Central memory CD8-positive, alpha-beta T cell (primary cell): Measurements from ENCODE around the gene TRDN.

Experiments
- ATAC-seq: fragments of 150-1000 bp; cut with Tn5 transposase; replicated peaks from 2 replicates; pipeline ENCODE4 v1.10.0; 2022; ENCODE audit warnings: mild to moderate bottlenecking, moderate FRiP score, moderate number of reproducible peaks; ENCODE audit not compliant: poor library complexity, severe bottlenecking; ENCODE audit errors: extremely low read depth
- DNase-seq, 2 donors: peaks; one replicate each; pipeline ENCODE4 v3.0.0; 2021; ENCODE audit warnings: low spot score in 2 of 2
- H3K27ac Mint-ChIP-seq: one replicate; pipeline ENCODE4 v1.8.0; 2022; ENCODE audit warnings: low read depth, mild to moderate bottlenecking, moderate library complexity, mixed read lengths
- H3K27me3 Mint-ChIP-seq: one replicate; pipeline ENCODE4 v1.8.0; 2022; ENCODE audit warnings: mixed read lengths
- H3K36me3 Mint-ChIP-seq: one replicate; pipeline ENCODE4 v1.8.0; 2022; ENCODE audit warnings: mild to moderate bottlenecking, moderate library complexity, mixed read lengths; ENCODE audit not compliant: insufficient read depth
- H3K4me1 Mint-ChIP-seq: one replicate; pipeline ENCODE4 v1.8.0; 2022; ENCODE audit warnings: mixed read lengths
- H3K4me3 Mint-ChIP-seq: one replicate; pipeline ENCODE4 v1.8.0; 2022; ENCODE audit warnings: mild to moderate bottlenecking, moderate library complexity, mixed read lengths
- H3K9me3 Mint-ChIP-seq: one replicate; pipeline ENCODE4 v1.8.0; 2022; ENCODE audit warnings: mixed read lengths

The TRDN gene

DNA sequence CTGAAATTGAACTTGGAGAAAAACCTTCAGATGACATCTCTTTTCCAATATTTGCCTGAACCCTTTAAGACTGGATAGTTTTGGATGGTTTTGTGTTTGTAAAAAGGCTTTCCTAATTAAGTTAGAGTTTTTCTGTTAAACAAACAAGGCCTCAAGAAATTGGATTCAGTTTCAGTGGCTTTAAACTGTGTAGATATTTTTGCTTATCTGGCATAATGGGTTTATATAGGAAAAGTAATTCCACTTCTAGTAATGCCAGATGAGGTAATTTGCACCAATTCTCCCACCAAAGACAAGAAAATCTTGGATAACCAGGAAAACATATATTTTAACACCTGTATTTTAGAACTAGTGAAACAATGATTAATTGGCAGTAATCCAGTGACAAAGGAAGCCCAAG is 12.0 kb upstream of the TRDN start:
- no peak overlapping the region for H3K27ac Mint-ChIP-seq
- DNase-seq (no peak), ATAC-seq (no peak)
- no peak overlapping the region for H3K4me3 Mint-ChIP-seq
- H3K9me3 Mint-ChIP-seq: peaks cover 6% of the 10 kb centered on the region
- no peaks in the 10 kb centered on the region for H3K27me3 Mint-ChIP-seq
- H3K4me1 Mint-ChIP-seq: no peaks in the 10 kb centered on the region
- no peaks in the 10 kb centered on the region for H3K36me3 Mint-ChIP-seq

DNA sequence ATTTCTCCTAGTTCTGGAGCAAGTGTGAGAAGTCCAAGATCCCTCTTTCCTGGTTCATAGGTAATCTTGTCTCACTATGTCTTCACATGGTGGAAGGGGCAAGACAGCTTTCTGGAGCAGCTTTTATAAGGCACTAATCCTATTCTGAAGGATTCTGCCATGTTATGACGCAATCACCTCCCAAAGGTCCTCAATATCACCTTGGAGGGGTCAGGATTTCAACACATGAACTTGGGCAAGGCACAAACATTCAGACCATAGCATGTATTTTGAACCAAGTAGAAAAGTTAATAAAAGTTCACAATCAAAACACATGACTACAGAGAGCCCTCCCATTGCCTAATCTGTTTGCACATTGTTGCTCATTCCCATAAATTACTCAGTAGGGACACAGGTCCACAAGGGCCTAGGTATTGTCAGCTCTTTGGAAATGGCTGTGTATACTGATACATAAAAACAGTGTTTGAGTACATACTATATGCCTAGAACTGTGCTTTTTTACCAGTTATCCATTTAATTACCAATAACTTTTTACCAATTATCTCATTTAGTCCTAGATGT is 11.3 kb upstream of the TRDN start:
- Mint-ChIP-seq H3K36me3 (no peaks in the 10 kb centered on the region), H3K4me1 (no peaks in the 10 kb centered on the region), H3K27me3 (no peaks in the 10 kb centered on the region), H3K27ac (no peak overlapping the region), H3K4me3 (no peak overlapping the region), H3K9me3 (peaks cover 6% of the 10 kb centered on the region)
- DNase-seq: no peak
- no peak for ATAC-seq

DNA sequence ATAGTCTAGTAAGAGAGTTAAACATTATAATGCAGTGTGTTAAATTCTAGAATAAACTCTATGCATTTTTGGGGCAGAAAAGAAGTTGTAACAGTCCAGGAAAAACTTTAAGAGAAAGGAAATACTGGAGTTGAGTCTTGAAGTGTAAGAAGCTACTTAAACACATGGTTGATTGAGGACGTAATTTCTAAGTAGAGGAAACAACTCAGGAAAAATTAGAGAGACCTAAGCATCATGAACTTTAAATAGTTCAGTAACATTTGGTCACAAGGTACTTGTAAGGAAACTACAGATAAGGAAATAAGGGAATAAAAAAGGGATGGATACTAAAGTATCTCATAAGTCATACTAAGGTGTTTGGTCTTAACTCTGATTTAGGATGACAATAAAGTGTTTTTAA is 4.7 kb upstream of the TRDN start:
- H3K27me3 Mint-ChIP-seq: no peaks in the 10 kb centered on the region
- no peak for ATAC-seq
- H3K9me3 Mint-ChIP-seq: peaks cover 6% of the 10 kb centered on the region
- H3K4me1 Mint-ChIP-seq: no peaks in the 10 kb centered on the region
- no peak for DNase-seq
- H3K4me3 Mint-ChIP-seq: no peak overlapping the region
- no peaks in the 10 kb centered on the region for H3K36me3 Mint-ChIP-seq
- no peak overlapping the region for H3K27ac Mint-ChIP-seq

DNA sequence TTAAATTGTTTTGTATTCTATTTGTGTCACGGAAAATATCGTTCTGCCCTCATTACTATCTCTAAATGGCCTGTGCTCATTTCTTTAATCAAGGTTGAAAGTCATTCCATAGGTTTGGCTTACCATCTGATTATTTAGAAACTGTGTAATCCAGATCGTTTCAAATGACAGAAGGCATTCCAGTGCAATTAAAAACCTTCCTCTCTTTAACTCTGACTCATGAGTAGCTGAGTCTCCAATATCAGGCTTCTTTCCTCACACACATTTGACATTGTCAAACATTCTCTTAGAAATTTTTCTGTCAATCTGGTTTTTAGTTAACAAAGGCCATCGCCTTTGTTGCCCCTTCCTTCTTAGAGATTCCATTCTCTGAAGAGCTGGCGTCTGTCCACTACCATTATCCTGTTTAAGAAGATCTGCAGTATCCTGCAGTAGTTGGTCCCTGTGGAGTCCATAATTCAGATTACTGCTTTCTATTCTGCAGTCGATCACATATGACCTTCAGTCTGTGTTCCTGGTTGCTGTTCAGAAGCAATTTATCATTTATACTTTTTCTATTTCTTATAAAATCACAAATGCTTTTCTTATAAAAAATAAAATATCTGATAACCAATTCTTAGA is 3.9 kb upstream of the TRDN start:
- Mint-ChIP-seq H3K27ac (no peak overlapping the region), H3K4me3 (no peak overlapping the region), H3K4me1 (no peaks in the 10 kb centered on the region), H3K27me3 (no peaks in the 10 kb centered on the region), H3K9me3 (peaks cover 6% of the 10 kb centered on the region), H3K36me3 (no peaks in the 10 kb centered on the region)
- DNase-seq: no peak
- ATAC-seq: no peak

DNA sequence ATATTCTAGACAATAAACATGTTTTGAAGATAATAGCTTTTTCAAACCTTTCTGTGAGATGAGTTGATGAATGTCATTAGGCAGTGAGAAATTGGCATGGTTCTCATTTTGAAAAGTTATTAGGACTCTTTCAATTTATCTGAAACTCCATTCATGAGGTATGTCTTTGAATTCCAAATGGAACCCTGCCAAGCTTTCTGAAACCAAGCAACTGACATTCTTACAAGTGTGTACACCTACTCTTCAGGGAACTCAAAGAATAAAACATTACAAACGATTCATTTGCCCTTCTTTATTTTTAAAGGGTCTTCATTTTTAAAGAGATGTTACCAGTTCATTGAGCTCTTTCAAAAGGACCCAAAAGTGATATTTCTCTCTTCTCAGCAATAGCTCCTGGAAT is 2.1 kb upstream of the TRDN start:
- ATAC-seq (no peak), DNase-seq (no peak)
- Mint-ChIP-seq H3K9me3 (peaks cover 9% of the 10 kb centered on the region), H3K4me3 (no peak overlapping the region), H3K27me3 (no peaks in the 10 kb centered on the region), H3K36me3 (no peaks in the 10 kb centered on the region), H3K27ac (no peak overlapping the region), H3K4me1 (no peaks in the 10 kb centered on the region)

DNA sequence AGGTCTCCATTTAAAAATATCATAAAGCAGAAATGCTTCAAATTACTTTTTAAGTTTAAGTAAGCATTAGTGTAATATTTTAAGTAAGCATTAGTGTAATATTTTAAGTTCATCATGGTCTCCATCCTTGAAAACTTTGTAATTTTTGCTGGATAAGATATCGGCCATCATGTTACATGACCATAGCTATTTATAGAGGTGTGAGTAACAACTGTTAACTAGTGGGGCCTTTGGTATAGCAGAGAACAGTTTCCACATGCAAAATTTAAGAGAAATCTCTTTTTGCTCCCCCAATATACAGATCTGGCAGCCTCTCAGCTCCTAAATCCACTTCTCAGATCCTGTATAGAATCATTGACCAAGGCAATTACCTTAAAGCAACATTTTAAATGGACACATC is 468 bp downstream of the TRDN start:
- ATAC-seq: no peak
- H3K27me3 Mint-ChIP-seq: no peaks in the 10 kb centered on the region
- peaks cover 12% of the 10 kb centered on the region for H3K9me3 Mint-ChIP-seq

DNA sequence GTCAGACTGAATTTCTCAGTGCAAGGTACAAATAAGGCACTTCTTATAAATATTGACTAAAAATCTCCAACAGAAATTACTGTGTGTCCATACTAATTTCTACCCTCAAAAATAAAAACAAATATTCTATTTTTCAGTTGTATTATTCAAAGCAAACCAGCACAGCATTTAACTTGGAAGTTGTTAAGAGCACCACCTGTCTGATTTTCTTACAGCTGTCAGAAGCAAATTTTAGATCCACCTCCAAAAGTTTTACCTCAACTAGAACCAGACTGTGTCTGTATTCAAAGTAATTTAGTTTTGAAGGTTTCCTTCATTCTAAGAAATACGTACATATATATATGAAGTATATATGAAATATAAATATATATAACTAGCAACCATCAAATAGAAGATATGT is 1.2 kb downstream of the TRDN start:
- H3K4me3 Mint-ChIP-seq: no peak overlapping the region
- ATAC-seq (no peak), DNase-seq (no peak)
- H3K36me3 Mint-ChIP-seq: no peaks in the 10 kb centered on the region
- no peak overlapping the region for H3K27ac Mint-ChIP-seq
- no peaks in the 10 kb centered on the region for H3K27me3 Mint-ChIP-seq
- H3K4me1 Mint-ChIP-seq: no peaks in the 10 kb centered on the region
- H3K9me3 Mint-ChIP-seq: peaks cover 12% of the 10 kb centered on the region

More for the DNA sequence above, 468 bp downstream of the TRDN start:
- H3K4me1 Mint-ChIP-seq: no peaks in the 10 kb centered on the region
- no peak for DNase-seq
- no peak overlapping the region for H3K27ac Mint-ChIP-seq
- no peak overlapping the region for H3K4me3 Mint-ChIP-seq
- no peaks in the 10 kb centered on the region for H3K36me3 Mint-ChIP-seq

DNA sequence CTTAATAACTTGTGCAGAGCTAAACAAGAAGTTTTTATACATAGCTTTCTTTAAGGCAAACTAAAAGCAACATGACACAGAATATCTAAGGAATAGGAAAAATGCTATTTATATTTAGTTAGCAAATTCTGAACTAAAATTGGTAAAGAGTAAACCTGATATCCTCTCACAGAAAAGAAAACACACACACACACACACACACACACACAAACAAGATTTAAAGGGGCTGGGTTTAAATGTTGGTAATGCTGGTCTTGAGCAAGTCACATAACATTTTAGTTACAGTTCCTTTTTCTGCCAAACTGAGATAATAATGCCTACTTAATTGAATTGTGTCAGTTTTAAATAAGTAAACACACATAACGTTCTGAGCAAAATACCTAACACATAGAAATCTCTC is 1.6 kb downstream of the TRDN start:
- no peak overlapping the region for H3K27ac Mint-ChIP-seq
- H3K27me3 Mint-ChIP-seq: no peaks in the 10 kb centered on the region
- no peaks in the 10 kb centered on the region for H3K4me1 Mint-ChIP-seq
- H3K9me3 Mint-ChIP-seq: peaks cover 12% of the 10 kb centered on the region
- H3K4me3 Mint-ChIP-seq: no peak overlapping the region
- DNase-seq: no peak
- no peaks in the 10 kb centered on the region for H3K36me3 Mint-ChIP-seq
- no peak for ATAC-seq

DNA sequence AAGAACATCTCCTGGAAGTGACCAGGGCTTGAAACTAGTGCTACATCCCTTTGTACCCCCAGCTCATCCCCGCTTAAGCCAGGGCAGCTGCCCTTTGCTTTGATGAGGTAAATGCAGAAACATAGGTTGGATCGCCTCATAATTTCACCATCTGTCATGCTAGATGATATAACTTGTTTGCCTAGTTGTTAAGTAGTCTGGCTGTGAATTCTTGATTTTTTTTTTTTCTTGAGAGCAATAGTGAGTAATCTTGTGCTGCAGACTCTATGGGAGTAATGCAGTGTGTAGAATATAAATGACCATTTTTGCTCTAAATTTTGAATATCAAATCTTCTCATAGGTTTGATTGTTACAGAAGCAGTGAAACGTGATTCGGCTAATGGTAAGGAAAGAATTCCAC is 4.1 kb downstream of the TRDN start:
- Mint-ChIP-seq H3K36me3 (no peaks in the 10 kb centered on the region), H3K27me3 (no peaks in the 10 kb centered on the region), H3K4me3 (no peak overlapping the region), H3K27ac (no peak overlapping the region), H3K4me1 (no peaks in the 10 kb centered on the region), H3K9me3 (peaks cover 12% of the 10 kb centered on the region)
- ATAC-seq: no peak
- DNase-seq: no peak

DNA sequence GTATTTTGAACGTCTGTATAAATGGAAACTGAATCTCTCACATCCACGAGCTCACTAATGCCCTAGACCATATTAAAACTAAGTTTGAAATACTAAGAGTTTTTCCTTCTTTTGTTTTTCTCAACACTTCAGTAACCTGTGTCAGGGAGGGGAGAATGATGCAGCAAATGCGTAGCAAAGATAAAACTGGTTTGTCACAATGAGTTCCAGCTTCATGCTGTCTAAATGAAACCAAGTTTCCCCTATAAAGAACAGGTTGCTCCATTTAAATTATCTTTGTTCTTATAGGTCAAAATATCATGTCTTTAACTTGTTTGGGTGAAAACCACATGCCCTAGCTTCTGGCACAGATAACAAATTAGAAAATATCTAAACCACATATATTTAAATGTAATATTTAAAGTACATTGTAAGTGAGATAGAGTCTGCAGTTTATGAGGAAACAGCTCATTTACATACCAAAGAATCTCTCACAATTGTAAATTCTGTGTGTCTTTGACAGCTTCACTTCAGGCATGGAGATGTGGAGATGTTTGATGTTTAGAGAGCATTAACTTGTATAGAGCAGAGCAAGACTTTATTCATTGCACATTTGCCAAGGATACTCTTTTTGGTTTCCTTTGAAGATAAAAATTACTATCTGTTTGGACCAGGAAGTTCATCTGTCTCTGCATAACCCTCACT is 7.3 kb downstream of the TRDN start:
- Mint-ChIP-seq H3K27ac (no peak overlapping the region), H3K4me3 (no peak overlapping the region), H3K27me3 (no peaks in the 10 kb centered on the region), H3K4me1 (no peaks in the 10 kb centered on the region), H3K36me3 (no peaks in the 10 kb centered on the region), H3K9me3 (peaks cover 6% of the 10 kb centered on the region)
- DNase-seq (no peak), ATAC-seq (no peak)

DNA sequence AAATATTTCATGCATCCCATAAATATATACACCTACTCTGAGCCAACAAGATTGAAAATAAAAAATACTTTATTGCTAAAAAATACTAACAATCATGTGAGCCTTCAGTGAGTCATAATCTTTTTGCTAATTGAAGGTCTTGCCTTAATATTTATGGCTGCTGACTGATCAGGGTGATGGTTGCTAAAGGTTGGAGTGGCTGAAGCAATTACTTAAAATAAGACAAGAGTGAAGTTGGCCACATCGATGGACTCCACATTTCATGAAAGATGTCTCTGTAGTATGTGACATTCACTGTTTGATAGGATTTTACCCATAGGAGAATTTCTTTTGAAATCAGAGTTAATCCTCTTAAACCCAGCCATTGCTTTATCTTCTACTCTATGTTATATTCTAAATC is 11.1 kb downstream of the TRDN start:
- H3K9me3 Mint-ChIP-seq: peaks cover 6% of the 10 kb centered on the region
- no peaks in the 10 kb centered on the region for H3K4me1 Mint-ChIP-seq
- ATAC-seq: no peak
- no peaks in the 10 kb centered on the region for H3K36me3 Mint-ChIP-seq
- H3K27me3 Mint-ChIP-seq: no peaks in the 10 kb centered on the region
- H3K4me3 Mint-ChIP-seq: no peak overlapping the region
- no peak for DNase-seq
- H3K27ac Mint-ChIP-seq: no peak overlapping the region

DNA sequence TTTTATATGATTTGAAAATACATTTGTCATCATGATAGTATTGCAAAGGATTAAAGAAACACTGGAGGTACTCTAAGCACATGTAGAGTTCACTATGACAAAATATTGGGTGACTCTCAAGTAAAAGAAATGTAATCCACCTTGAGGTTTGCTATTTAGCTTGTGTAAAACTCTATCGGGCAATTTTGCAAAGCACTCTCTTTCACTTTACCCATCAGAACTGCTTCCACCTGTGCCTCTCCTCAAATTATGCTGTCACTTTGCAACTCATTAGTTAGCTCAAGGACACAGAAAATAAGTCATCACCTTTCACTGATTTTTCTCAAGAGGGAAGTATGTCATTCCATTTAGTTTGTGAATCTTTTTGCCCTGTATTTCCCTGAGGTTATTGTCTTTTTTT is 14.0 kb downstream of the TRDN start:
- H3K4me3 Mint-ChIP-seq: no peak overlapping the region
- DNase-seq: no peak
- no peak overlapping the region for H3K27ac Mint-ChIP-seq

DNA sequence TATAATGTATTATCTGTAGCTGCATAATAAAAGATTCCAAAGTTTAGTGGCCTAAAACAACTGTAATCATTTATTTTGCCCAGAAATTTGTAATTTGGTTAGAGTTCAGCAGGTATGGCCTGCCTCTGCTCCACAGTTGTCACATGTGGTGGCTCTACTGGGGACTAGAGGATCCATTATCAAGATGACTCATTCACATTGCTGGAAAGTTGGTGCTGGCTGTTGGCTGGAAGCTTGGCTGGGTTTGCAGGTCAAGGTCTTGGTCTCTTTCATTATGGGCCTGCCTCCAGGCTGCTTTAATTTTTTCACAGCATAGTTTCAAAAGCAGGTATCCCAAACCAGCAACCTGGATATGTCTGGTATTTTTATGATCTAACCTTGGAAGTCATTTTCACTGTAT is 17.6 kb downstream of the TRDN start:
- Mint-ChIP-seq H3K36me3 (no peaks in the 10 kb centered on the region), H3K27me3 (no peaks in the 10 kb centered on the region), H3K4me3 (no peak overlapping the region), H3K4me1 (no peaks in the 10 kb centered on the region), H3K9me3 (peaks cover 14% of the 10 kb centered on the region), H3K27ac (no peak overlapping the region)
- no peak for ATAC-seq
- no peak for DNase-seq

More for the DNA sequence above, 14.0 kb downstream of the TRDN start:
- H3K36me3 Mint-ChIP-seq: no peaks in the 10 kb centered on the region
- peaks cover 14% of the 10 kb centered on the region for H3K9me3 Mint-ChIP-seq
- no peaks in the 10 kb centered on the region for H3K27me3 Mint-ChIP-seq
- ATAC-seq: no peak
- H3K4me1 Mint-ChIP-seq: no peaks in the 10 kb centered on the region
